GM18508 (cell line): ENCODE measurements around the gene NFYC.

Experiments
- ATAC-seq: cut with Tn5 transposase; IDR thresholded peaks from one replicate; pipeline ENCODE4 v1.9.1; 2021; ENCODE audit warnings: moderate number of reproducible peaks; ENCODE audit not compliant: insufficient read depth, unreplicated experiment

The NFYC gene

DNA sequence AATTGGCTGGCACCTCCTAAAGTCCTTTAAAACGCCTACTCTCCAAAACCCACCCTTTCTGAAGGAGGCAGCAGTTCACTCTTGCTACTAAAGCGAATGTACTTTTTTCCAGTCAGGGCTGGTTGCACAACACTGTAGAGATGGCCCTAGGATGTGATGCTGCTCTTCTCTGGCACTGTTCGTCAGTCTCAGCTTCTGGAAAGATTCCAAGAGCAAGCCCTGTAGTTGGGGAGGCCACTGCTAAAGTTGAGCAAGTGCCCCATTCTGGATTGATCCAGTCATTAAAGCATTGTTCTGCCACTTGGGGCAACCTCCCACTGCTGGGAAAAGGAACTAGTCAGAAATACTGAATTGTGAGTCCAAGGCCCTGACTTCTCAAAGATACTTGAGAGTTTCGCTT, 63.6 kb downstream of the NFYC start:
- ATAC-seq, result no peak

DNA sequence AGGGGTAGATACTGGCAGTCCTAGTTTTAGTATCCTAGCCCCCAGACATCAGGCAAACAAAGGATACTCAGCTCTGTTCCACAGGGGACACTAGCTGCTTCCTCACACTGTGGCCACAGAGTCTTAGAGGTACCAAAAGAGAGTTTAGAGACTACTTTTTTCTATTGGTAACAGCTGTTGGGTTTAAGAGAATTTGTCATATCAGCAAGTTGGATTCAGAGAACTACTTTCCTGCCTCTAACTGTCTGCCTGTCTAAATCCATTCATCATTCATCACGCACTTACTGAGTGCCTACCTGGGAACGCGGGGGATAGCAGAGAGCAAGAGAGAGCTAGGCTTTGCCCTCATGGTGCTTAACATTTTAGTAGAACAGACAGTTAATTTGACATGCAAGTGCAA, 65.0 kb downstream of the NFYC start:
- no peak for ATAC-seq

DNA sequence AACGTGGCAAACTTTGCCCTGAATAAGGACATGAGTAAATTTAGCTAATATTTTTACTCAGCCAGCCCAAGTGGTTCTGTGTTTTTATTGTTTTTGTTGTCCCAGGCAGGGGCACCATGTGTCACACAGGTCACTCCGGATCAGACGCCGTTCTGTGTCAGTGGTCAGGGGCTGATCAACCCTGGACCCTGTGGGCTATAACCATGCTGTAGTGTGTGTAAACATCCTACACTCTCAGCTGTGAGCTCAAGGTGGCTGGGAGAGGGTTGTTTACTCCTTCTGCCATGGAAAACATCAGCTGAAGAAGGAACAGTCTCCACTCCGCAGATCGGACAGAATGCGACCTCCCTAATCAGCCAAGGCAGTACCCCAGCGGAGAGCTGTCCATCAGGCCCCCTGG, 65.6 kb downstream of the NFYC start:
- ATAC-seq, result no peak

DNA sequence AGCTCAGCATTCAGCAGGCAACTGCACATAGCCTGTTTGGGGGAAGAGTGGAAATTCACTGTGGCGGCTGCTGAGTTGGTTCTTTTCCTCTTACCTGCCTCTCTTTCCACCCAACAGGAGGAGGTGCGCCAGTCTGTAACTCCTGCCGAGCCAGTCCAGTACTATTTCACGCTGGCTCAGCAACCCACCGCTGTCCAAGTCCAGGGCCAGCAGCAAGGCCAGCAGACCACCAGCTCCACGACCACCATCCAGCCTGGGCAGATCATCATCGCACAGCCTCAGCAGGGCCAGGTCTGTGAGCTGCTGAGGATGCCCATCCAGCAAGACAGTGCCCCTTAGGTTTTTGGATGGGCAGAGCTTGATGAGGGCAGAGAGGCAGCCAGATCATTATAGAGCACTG, 66.5 kb downstream of the NFYC start:
- ATAC-seq, result no peak

DNA sequence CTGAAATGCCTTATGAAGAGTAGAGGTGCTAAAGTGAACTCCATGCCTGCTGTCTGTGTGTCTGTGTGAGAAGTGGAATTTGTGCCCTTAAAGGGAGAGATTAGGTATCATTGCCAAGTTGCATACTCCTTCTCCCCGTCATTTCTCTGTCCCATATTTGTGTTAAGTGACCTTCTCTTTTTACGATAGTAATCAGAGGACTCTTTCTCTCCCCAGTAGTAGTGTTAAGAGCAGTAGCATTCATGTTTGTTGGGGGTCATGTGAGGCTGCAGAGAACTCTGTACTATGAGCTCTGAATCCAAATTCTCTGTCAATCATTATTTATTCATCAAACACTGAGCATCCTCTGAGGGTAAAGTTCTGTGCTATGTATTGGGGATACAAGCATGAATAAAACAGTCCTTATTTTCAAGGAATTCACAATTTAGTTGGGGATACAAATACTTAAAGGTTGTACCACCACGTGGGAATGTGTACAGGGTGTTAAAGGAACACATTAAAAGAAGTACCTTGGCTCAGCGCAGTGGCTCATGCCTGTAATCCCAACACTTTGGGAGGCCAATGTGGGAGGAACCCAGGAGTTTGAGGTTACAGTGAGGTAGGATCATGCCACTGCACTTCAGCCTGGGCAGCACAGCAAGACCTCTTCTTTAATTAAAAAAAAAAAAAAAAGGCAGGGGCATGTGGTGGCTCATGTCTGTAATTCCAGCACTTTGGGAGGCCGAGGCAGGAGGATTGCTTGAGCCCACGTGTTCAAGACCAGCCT, 67.3 kb downstream of the NFYC start:
- ATAC-seq, result no peak

DNA sequence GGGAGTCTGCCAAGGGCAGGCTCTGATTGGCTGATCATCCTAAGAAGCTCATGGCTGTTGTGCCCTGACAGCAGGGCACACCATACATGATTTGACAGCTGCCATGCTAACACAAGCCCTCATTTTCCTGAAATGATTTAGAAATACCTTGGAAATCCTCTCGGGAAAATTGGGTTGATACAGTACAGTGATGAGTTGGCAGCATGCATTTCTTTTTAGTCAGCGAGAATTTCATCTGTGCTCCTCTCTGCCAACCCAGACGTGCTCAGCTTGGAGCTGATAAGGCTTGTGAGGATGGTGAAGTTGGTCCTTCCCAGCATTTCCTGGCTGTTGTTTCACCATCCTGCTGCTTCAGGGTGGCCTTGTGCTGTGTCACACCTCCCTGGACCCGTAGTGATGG, 69.5 kb downstream of the NFYC start:
- ATAC-seq, result no peak

DNA sequence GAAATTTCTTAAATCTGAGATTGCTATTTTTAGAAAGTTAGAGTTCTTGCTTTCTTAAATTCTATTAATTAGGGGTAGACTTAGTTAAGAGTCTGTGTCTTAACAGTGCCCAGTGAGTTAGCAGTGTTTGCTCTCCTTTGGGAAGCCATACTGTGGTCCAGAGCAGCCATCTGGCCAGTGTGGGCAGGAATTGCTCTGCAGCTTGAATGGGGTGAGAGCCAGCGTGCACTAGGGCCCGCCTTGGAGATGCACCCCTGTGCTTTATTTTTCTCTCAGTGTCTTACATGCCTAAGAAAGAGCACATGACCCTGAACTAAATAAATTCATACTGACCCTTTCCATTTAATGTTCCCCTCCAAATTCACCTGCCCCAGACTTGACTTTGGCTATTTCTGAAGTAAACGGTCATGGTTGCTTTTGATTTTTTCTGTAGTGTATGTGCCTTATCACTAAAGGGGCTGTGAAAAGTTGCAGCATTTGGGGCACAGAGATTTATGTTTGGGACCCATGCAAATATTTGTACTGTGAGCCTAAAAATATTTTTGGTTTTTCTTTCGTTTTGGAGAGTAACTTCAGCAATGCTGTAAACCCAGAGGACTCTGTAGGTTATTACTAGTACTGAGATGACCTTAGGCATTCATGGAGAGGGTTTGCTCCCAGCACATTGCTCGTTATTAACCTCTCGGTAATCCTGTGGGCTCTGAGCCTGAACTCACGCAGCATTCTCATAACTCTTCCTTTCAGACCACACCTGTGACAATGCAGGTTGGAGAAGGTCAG, 70.8 kb downstream of the NFYC start:
- no peak for ATAC-seq

DNA sequence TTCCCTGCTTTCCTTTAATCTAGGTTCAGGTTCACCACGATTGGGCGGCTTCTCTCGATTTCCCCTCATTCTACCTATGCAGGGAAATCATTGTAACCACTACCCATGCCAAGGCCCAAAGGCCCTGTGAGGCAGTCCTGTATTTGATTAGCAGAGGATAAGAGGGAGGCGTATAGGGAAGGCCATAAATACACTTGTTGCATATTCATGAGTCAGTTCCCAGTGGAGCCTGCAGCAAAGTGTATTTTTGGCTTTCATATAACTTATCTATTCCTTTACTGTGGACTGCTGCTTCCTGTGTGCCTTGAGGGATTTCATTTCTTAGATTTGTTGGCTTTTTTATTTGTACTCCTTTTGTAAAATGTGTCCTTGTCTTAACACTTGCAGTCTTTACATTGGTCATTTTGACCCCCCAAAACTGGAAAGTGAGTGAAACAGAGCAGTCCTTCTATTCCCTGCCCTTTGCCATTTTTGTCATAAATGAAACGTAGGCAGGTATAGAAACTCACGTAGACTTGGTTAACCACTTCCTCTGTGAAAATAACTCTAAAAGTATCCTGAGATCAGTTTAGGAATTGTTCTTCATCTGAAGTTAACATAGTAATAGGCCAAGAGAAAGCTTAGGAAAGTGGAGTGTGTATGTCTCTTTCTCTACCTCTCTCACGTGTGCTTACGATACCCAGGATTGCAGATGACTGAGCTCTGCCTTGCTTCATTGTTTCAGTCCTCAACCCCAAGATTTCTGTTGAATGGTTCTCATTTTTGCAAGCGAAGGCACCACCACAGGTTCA, 72.4 kb downstream of the NFYC start:
- no peak for ATAC-seq

DNA sequence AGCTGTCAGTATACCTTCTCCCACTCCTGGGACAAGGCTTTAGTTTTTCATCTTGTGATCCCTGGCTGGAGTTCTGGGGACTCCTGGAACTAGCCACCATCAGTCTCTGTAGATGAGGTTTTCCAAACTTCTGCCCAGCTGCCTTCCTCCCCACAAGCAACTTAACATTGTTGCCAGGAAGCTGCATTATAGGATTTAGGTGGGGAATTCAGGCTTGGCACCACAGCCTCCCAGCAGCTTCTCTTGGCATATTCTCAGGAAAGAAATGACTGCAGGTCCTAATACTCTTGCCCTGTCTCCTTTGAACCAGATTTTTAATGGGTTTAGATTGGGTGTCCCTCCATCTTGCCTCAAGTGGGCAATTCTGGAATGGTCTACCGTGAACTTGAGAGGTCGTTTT, 73.5 kb downstream of the NFYC start:
- no peak for ATAC-seq

DNA sequence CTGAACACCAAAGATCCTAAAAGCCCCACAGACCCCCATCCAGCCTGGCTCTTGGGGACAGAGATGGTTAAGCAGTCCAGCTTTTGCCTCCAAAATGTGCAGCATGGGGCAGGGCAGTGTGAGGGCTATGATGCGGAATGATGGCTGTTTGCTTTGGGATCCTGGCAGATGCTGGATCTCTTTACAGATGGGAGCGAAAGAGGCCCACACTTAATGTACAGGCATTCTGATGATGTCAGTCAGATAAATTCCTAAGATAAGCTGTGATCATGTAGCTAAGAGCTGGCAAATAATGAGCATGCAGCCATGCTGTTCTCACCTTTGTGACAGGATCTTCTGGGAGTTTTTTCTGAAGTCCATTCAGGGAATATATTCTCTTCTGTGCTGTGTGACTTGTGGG, 74.5 kb downstream of the NFYC start:
- ATAC-seq, result no peak

DNA sequence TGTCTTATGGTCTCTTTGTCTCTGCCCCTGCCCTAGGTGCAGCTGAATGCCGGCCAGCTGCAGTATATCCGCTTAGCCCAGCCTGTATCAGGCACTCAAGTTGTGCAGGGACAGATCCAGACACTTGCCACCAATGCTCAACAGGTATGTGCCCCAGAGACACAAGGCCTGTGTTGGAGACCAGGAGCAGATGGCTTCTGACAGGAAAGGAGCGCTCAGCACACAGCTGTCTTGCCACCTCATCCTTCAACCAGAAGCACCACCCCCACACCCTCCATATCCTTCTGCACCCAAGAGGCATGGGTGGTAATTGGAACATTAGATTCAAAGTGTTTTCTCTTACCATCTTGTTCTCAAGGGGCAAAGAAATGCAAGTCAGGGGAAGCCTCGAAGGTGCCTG, 75.1 kb downstream of the NFYC start:
- no peak for ATAC-seq

DNA sequence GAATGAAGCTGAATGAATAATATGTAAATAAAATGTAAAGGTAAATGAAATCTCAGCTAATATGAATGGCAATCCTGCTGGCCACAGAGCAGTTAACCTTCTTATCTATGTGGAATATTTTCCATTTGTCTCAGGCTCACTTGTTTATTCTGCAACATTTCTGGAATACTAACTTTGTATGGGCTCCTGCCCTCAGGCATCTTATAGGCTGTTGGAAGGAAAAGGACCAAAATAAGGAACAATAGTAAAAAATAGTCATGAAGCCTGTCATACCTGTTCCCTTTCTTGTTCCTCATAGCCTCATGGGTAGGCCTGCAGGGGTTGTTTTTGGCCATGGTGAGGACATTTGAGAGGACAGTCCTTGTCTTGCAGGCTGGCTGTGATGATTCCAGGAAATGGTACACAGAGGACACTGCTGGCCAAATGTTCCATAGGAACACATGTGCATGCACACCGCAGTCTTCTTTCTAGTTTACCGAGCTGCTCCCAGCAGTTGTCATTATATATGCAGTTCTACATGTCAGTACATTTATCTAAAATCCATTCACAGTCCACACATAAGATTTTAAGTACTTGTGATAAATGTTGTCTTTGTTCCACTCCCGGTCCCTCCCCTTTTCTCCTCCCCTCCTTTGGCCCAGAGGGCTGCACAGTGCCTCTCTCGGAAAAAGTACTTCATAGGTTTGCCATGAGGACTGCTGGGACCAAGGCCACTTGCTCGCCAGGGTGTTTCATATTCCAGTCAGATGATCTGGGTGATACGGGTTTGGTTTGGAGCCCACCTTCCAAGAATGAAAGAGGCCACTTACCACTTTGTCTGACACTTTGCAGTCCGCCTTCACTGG, 76.9 kb downstream of the NFYC start:
- ATAC-seq, result no peak

DNA sequence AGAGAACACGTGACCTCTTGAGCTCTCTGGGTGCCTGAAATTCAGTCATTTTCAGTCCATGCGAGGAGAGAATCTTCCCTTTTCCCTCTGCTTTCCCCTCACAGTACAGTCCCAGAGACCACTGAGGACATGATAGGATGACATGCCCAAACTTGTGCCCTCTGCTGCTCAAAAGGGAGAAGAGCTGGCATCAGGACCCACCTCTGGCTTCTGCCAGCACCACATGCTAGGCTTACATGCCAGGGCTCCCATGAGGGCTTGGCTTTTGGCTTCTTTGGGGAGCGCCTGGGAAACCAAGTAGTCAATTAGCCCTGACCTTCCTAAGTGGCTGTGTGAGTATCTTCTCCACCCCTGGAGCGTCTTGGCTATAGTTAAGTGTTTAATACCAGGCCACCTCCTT, 78.3 kb downstream of the NFYC start:
- no peak for ATAC-seq

DNA sequence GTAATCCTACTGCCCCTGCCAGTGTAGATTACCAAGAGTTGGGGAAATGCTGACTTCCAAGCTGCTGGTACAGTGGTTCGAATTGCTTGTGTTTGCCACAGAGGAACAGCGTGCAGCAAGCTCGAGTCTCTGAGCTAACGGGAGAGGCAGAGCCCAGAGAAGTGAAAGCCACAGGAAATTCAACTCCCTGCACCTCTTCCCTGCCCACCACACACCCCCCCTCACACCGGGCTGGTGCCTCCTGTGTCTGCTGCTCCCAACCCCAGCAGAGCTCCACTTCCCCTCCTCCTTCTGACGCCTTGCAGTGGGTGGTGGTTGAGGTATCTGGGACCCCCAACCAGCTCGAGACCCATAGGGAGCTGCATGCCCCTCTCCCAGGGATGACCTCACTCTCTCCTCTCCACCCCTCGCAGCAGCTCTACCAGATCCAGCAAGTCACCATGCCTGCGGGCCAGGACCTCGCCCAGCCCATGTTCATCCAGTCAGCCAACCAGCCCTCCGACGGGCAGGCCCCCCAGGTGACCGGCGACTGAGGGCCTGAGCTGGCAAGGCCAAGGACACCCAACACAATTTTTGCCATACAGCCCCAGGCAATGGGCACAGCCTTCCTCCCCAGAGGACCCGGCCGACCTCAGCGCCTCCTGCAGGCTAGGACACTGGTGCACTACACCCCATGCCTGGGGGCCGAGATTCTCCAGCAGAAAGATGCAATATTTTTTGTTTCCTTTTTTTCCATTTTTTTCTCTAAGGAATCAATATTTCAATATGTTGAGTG, 79.0 kb downstream of the NFYC start:
- no peak for ATAC-seq

DNA sequence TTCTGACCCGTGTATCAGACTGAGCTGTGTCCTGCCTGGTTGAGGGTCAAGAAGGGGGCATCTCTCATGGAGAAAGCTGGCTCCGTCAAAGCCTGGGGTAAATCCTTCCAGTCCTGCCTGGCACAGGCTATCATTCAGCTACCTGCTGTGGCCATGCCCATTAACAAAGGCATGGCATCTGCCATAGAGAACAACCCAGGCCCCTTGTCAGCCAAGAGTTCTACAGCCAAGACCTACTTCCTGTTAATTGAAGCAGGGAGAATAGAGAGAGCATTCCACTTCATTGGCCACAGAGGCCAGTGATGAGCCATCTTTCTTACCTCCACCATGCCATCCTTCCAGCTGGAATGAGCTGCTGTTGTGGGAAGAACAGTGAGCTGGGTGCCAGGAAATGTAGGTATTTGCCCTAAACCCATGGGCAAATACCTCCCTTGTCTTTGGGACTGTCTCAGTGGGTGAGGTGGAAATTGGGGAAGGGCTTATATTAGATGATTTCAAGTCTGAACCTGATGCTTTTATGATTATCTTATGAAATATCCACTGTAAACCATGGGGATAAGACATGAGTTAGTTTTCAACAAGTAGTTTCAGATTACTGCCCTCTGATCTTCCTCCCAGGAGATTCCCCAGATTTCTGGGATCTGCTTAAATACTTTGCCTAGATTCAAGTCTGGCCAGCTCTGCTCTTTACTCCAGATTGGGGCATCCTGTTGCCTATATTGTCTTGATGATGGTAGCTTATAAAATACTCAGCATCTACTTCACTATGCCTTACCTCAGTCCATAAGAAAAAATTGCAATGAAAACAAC, 80.8 kb downstream of the NFYC start:
- ATAC-seq, result no peak

DNA sequence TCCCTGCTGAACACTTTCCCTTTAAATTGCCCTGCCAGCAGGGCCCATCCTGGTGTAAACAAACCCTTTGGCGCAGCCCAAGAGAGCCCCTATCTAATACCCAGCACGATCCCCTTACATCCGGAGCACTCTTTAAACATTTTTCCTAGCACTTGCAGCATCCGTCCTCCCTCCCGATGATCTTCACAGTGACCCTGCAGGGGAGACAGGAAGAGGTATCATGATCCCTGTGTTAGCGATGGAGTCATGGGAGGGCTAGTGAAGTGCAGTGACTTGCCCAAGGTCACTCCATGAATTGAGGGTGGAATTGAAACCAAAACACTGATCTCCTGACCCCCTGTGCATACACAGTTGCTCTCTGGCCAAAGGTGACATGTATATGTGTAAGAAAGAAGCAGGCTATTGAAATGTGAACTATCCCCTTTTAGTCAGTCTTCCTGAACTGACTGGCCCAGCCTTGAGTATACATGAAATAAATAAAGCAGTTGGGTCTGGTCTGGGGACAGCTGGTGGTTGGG, 82.3 kb downstream of the NFYC start:
- no peak for ATAC-seq

DNA sequence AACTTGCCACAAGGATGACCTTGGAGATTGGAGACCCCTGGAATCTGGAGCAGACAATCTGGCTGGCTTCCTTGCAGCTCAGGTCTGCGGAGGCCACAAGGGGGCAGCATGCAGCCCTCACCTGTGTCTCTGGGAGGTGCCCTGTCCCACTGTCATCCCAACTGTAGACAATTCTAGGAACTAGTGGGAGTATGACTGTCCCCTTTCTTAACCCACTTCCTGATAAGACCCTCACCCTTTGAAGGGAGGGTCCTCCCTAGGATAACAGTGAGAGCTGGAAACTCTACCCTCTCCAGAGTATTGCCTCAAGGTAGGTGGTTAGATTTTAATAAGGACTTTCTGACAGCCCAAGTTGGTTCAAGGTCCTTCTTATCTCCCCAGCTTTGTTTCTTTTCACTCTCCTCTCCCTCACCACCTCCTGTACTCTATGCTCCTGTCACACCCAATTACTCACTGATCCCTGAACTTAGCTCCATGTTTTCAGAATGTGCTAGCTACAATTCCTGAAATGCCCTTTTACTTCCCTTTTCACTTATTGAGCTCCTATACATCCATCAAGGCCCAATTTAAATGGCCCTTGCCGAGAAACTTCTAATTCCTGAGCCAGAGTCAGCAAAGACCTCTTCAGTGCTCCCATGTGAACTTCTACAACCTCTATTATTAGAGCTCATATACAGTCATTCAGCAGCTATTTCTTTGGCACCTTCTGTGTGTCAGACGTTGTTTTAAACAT, 82.9 kb downstream of the NFYC start:
- no peak for ATAC-seq
